ENCODE data around the gene UGT1A9. TPM values are rescaled to one million over a fixed set of nuclear protein-coding genes. Genes with fewer than 3 reads are reported as not detected.

UGT1A9 gene
- polyA plus RNA-seq, 1 donor from 2014 or later: not detected

DNA sequence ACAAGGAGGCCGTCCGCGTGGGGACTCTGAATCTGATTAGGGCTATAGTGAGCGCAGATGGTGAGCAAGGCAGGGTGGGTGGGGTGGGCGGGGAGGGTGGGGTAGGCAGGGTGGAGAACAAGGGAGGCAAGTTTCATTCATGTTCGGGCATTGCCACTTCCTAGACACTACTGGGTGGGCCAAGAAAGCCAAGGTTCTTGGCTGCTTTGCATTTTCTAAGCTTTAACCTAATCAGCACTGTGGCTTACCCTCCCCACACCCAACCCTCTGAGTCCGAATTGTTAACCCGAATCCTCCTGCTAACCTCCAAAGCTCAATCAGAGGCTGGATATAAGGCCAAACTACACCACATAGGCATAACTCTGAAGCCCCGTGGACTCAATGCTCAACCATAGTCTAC is 124.6 kb downstream of the UGT1A9 start:
- Histone ChIP-seq H3K9ac (ENCODE audit: low read length) (no peak overlapping the region), H3K9me3 (ENCODE audit: low read length) (no peaks in the 10 kb centered on the region)

DNA sequence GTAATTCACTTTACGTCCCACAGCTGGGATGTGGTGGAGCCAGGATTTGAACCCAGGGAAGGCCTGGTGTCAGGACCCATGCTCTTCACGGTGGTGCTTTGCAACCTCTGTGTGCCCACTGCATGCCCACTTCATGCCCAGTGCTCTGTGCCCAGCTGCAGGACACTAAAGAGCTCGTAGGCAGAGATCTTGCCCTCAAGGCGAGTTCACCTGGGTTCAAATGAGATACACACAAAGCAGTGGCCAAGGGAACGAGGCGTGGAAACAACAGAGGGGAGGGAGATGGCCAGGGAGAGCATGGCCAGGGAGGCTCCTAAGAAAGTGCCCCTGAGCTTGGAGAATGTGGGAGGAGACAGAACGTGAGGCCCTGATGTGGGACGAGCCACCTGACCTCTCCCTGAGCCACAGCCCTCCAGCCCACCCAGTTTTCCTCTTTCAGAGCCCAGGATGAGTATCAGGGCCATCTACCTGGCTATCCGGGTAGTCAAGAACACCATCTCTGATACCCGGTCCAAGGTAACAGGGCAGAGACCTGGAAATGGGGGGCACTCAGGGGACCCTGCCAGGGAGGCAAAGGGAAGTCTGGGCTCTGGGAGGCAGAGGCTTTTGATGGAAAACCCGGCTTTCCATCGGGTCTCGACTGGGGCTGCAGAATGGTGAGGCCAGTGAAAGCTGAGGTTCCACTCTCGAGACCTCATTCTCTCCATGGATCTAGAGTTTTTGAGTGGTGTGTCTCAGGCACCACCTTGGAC is 126.8 kb downstream of the UGT1A9 start:
- H3K4me3 ChIP-seq (ENCODE audit: low read length): no peak overlapping the region
- H3K9me3 ChIP-seq (ENCODE audit: low read length): no peaks in the 10 kb centered on the region
- no peak overlapping the region for H3K9ac ChIP-seq (ENCODE audit: low read length)
- H3K27me3 ChIP-seq (ENCODE audit: insufficient read depth, low read depth, low read length): no peaks in the 10 kb centered on the region
- no peaks in the 10 kb centered on the region for H3K79me2 ChIP-seq (replicated peaks; ENCODE audit: insufficient read depth, low read length)
- TF ChIP-seq RAD21 (conservative IDR thresholded peaks at IDR 0.05): no peak
- TF ChIP-seq POLR2AphosphoS5 (IDR thresholded peaks at IDR 0.05): no peak
- no peak for TF ChIP-seq EZH2 (IDR thresholded peaks at IDR 0.05; ENCODE audit: borderline replicate concordance, insufficient read depth, low read length, poor library complexity, severe bottlenecking)
- TF ChIP-seq, protein P1, sequence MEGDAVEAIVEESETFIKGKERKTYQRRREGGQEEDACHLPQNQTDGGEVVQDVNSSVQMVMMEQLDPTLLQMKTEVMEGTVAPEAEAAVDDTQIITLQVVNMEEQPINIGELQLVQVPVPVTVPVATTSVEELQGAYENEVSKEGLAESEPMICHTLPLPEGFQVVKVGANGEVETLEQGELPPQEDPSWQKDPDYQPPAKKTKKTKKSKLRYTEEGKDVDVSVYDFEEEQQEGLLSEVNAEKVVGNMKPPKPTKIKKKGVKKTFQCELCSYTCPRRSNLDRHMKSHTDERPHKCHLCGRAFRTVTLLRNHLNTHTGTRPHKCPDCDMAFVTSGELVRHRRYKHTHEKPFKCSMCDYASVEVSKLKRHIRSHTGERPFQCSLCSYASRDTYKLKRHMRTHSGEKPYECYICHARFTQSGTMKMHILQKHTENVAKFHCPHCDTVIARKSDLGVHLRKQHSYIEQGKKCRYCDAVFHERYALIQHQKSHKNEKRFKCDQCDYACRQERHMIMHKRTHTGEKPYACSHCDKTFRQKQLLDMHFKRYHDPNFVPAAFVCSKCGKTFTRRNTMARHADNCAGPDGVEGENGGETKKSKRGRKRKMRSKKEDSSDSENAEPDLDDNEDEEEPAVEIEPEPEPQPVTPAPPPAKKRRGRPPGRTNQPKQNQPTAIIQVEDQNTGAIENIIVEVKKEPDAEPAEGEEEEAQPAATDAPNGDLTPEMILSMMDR (IDR thresholded peaks at IDR 0.05; ENCODE audit: poor library complexity, severe bottlenecking): no peak
- TF ChIP-seq MXI1 (conservative IDR thresholded peaks at IDR 0.05; ENCODE audit: poor library complexity, severe bottlenecking): no peak
- TF ChIP-seq, protein P2, sequence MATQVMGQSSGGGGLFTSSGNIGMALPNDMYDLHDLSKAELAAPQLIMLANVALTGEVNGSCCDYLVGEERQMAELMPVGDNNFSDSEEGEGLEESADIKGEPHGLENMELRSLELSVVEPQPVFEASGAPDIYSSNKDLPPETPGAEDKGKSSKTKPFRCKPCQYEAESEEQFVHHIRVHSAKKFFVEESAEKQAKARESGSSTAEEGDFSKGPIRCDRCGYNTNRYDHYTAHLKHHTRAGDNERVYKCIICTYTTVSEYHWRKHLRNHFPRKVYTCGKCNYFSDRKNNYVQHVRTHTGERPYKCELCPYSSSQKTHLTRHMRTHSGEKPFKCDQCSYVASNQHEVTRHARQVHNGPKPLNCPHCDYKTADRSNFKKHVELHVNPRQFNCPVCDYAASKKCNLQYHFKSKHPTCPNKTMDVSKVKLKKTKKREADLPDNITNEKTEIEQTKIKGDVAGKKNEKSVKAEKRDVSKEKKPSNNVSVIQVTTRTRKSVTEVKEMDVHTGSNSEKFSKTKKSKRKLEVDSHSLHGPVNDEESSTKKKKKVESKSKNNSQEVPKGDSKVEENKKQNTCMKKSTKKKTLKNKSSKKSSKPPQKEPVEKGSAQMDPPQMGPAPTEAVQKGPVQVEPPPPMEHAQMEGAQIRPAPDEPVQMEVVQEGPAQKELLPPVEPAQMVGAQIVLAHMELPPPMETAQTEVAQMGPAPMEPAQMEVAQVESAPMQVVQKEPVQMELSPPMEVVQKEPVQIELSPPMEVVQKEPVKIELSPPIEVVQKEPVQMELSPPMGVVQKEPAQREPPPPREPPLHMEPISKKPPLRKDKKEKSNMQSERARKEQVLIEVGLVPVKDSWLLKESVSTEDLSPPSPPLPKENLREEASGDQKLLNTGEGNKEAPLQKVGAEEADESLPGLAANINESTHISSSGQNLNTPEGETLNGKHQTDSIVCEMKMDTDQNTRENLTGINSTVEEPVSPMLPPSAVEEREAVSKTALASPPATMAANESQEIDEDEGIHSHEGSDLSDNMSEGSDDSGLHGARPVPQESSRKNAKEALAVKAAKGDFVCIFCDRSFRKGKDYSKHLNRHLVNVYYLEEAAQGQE (IDR thresholded peaks at IDR 0.05; ENCODE audit: borderline replicate concordance): no peak
- no peak for TF ChIP-seq SMC3 (conservative IDR thresholded peaks at IDR 0.05; ENCODE audit: poor library complexity)
- no peak for TF ChIP-seq EP300 (conservative IDR thresholded peaks at IDR 0.05; ENCODE audit: poor library complexity, severe bottlenecking)
- TF ChIP-seq TAF1 (IDR thresholded peaks at IDR 0.05; ENCODE audit: low read depth): no peak
- H3K36me3 ChIP-seq (ENCODE audit: insufficient read depth, low read length): no peaks in the 10 kb centered on the region
- H3F3A ChIP-seq (ENCODE audit: insufficient read depth, low read length, poor library complexity, severe bottlenecking): no peaks in the 10 kb centered on the region
- H3K4me2 ChIP-seq (ENCODE audit: low read length): no peak overlapping the region
- no peaks in the 10 kb centered on the region for H4K20me1 ChIP-seq (ENCODE audit: insufficient read depth)
- no peak overlapping the region for H3K27ac ChIP-seq (ENCODE audit: low read length)
- no peak overlapping the region for H2AFZ ChIP-seq (ENCODE audit: low read depth, low read length)
- no peaks in the 10 kb centered on the region for H3K9me2 ChIP-seq (ENCODE audit: insufficient read depth, low read length)

More for the DNA sequence above, 124.6 kb downstream of the UGT1A9 start:
- H3K36me3 ChIP-seq (ENCODE audit: insufficient read depth, low read length): no peaks in the 10 kb centered on the region
- H3K27ac ChIP-seq (ENCODE audit: low read length): no peak overlapping the region
- H3K4me3 ChIP-seq (ENCODE audit: low read length): no peak overlapping the region
- H3K79me2 ChIP-seq (replicated peaks; ENCODE audit: insufficient read depth, low read length): no peaks in the 10 kb centered on the region
- TF ChIP-seq, protein P2 (IDR thresholded peaks at IDR 0.05; ENCODE audit: borderline replicate concordance): no peak
- TF ChIP-seq EZH2 (IDR thresholded peaks at IDR 0.05; ENCODE audit: borderline replicate concordance, insufficient read depth, low read length, poor library complexity, severe bottlenecking): no peak
- no peak overlapping the region for H3K4me2 ChIP-seq (ENCODE audit: low read length)
- no peaks in the 10 kb centered on the region for H4K20me1 ChIP-seq (ENCODE audit: insufficient read depth)
- H3K27me3 ChIP-seq (ENCODE audit: insufficient read depth, low read depth, low read length): no peaks in the 10 kb centered on the region
- H2AFZ ChIP-seq (ENCODE audit: low read depth, low read length): no peak overlapping the region
- H3F3A ChIP-seq (ENCODE audit: insufficient read depth, low read length, poor library complexity, severe bottlenecking): no peaks in the 10 kb centered on the region
- H3K9me2 ChIP-seq (ENCODE audit: insufficient read depth, low read length): no peaks in the 10 kb centered on the region

All from neural cell (in vitro differentiated cells).